H1 (cell line): ENCODE measurements around the gene GPR155. TPM values are rescaled to one million over a fixed set of nuclear protein-coding genes. Genes with fewer than 3 reads are reported as not detected.

Source experiments
- CTCF ChIA-PET: fragments of 300-600 bp; sonication (Branson Sonifier 250); formaldehyde crosslinking; loops from one replicate; lab custom pipeline; 2021; ENCODE audit not compliant: partially characterized antibody; lab: Charles Lee
- POLR2A ChIA-PET: fragments of 300-600 bp; sonication (Branson Sonifier 250); formaldehyde crosslinking; loops from one replicate; lab custom pipeline; 2021; ENCODE audit warnings: inconsistent platforms; ENCODE audit not compliant: partially characterized antibody; lab: Charles Lee
- DNase-seq, 2 experiments: peaks; one replicate each; pipeline versions ENCODE4 v3.0.0 to v3.0.0-alpha.2; 2010 to 2022; ENCODE audit warnings: low spot score in 2 of 2, low read depth in 1 of 2, mixed read lengths in 1 of 2
- FAIRE-seq: peaks from 2 replicates; lab custom pipeline; 2011; peaks lifted over from hg19 to GRCh38; lab: Jason Lieb, UNC
- H2AFZ ChIP-seq: 2 replicates; pipeline ENCODE4 v1.8.1; 2012; ENCODE audit warnings: low read length, inconsistent platforms
- H2AK5ac ChIP-seq: 2 replicates; pipeline ENCODE4 v1.6.1; 2013; ENCODE audit warnings: low read depth, low read length
- H2BK120ac ChIP-seq: replicated peaks from 2 replicates; pipeline ENCODE3; 2013; ENCODE audit warnings: low read depth, low read length, inconsistent platforms
- H2BK12ac ChIP-seq: 2 replicates; pipeline ENCODE4 v1.6.1; 2013; ENCODE audit warnings: low read depth, low read length
- H2BK15ac ChIP-seq: 2 replicates; pipeline ENCODE4 v1.6.1; 2013; ENCODE audit warnings: low read length
- H2BK20ac ChIP-seq: 2 replicates; pipeline ENCODE4 v1.6.1; 2013; ENCODE audit warnings: low read length
- H2BK5ac ChIP-seq: 2 replicates; pipeline ENCODE4 v1.6.1; 2013; ENCODE audit warnings: low read depth, low read length
- H3K14ac ChIP-seq: 2 replicates; pipeline ENCODE4 v1.6.1; 2013; ENCODE audit warnings: inconsistent platforms; ENCODE audit not compliant: insufficient read length
- H3K18ac ChIP-seq: 2 replicates; pipeline ENCODE4 v1.6.1; 2013; ENCODE audit warnings: low read length; ENCODE audit errors: extremely low read depth
- H3K23ac ChIP-seq: 2 replicates; pipeline ENCODE4 v1.6.1; 2013; ENCODE audit warnings: inconsistent platforms; ENCODE audit not compliant: insufficient read length
- H3K23me2 ChIP-seq: 2 replicates; pipeline ENCODE4 v1.6.1; 2013; ENCODE audit warnings: low read depth, low read length
- H3K27ac ChIP-seq: 2 replicates; pipeline ENCODE4 v1.6.1; 2011; ENCODE audit warnings: low read depth, low read length, inconsistent platforms
- H3K27me3 ChIP-seq, 4 experiments: replicated peaks in 1 of 4; 1 replicate in 1 of 4; 2 replicates in 3 of 4; pipeline versions ENCODE4 v1.6.1 to v1.8.1; 2011 to 2013; ENCODE audit warnings: low read length in 3 of 4, mild to moderate bottlenecking in 3 of 4, inconsistent platforms in 2 of 4, mixed read lengths in 2 of 4, moderate library complexity in 1 of 4; ENCODE audit not compliant: control insufficient read depth in 3 of 4, insufficient read depth in 3 of 4; ENCODE audit errors: extremely low read depth in 1 of 4
- H3K36me3 ChIP-seq, 4 experiments: 2 replicates each; pipeline versions ENCODE4 v1.6.1 to v1.8.1; 2011 to 2013; ENCODE audit warnings: mild to moderate bottlenecking in 4 of 4, low read length in 3 of 4, moderate library complexity in 2 of 4, control low read depth in 1 of 4, inconsistent platforms in 1 of 4; ENCODE audit not compliant: insufficient read depth in 4 of 4, control insufficient read depth in 2 of 4
- H3K4ac ChIP-seq: replicated peaks from 2 replicates; pipeline ENCODE3; 2013; ENCODE audit warnings: low read length, low read depth, mixed read lengths, inconsistent platforms; ENCODE audit not compliant: insufficient read length
- H3K4me1 ChIP-seq, 4 experiments: replicated peaks in 1 of 4; 1 replicate in 1 of 4; 2 replicates in 3 of 4; pipeline versions ENCODE4 v1.6.1 to v1.8.1; 2011 to 2013; ENCODE audit warnings: low read length in 3 of 4, inconsistent platforms in 2 of 4, mixed read lengths in 1 of 4; ENCODE audit not compliant: insufficient read depth in 4 of 4, control insufficient read depth in 3 of 4
- H3K4me2 ChIP-seq, 2 experiments: 2 replicates each; pipeline versions ENCODE4 v1.6.1 to v1.8.1; 2011 to 2013; ENCODE audit warnings: low read depth in 2 of 2, low read length in 2 of 2, control low read depth in 1 of 2, inconsistent platforms in 1 of 2, mild to moderate bottlenecking in 1 of 2; ENCODE audit not compliant: insufficient read depth in 1 of 2
- H3K4me3 ChIP-seq, 4 experiments: fragments of 200-600, 300-600 bp in 1 of 4; sonication (generic), shearing (Covaris generic), sonication (Bioruptor Twin) in 1 of 4; 2 replicates each; pipeline versions ENCODE4 v1.5.1 to v1.8.1; 2011 to 2016; ENCODE audit warnings: low read length in 4 of 4, low read depth in 3 of 4, control low read depth in 2 of 4, inconsistent platforms in 2 of 4, mild to moderate bottlenecking in 2 of 4, mixed read lengths in 1 of 4, moderate library complexity in 1 of 4; ENCODE audit not compliant: insufficient read depth in 2 of 4; ENCODE audit errors: extremely low read depth in 1 of 4
- H3K56ac ChIP-seq: replicated peaks from 2 replicates; pipeline ENCODE3; 2013; ENCODE audit warnings: low read depth, mild to moderate bottlenecking, mixed read lengths, low read length, inconsistent platforms; ENCODE audit not compliant: insufficient read length
- H3K79me1 ChIP-seq: 2 replicates; pipeline ENCODE4 v1.6.1; 2013; ENCODE audit warnings: low read depth, low read length, control low read depth
- H3K79me2 ChIP-seq, 2 experiments: 2 replicates each; pipeline versions ENCODE4 v1.6.1 to v1.8.1; 2012 to 2013; ENCODE audit warnings: low read length in 2 of 2, mild to moderate bottlenecking in 2 of 2, inconsistent platforms in 1 of 2; ENCODE audit not compliant: insufficient read depth in 2 of 2, control insufficient read depth in 1 of 2
- H3K9ac ChIP-seq, 4 experiments: replicated peaks in 1 of 4; 1 replicate in 1 of 4; 2 replicates in 3 of 4; pipeline versions ENCODE4 v1.6.1 to v1.8.1; 2011 to 2013; ENCODE audit warnings: low read depth in 3 of 4, low read length in 3 of 4, control low read depth in 2 of 4, mild to moderate bottlenecking in 2 of 4, moderate library complexity in 2 of 4, inconsistent platforms in 1 of 4; ENCODE audit errors: extremely low read depth in 1 of 4
- H3K9me3 ChIP-seq, 2 experiments: 2 replicates each; pipeline versions ENCODE4 v1.6.1 to v1.8.1; 2012 to 2013; ENCODE audit warnings: mild to moderate bottlenecking in 2 of 2, moderate library complexity in 2 of 2, control low read depth in 1 of 2, inconsistent platforms in 1 of 2, low read depth in 1 of 2, low read length in 1 of 2, mixed read lengths in 1 of 2; ENCODE audit not compliant: insufficient read depth in 2 of 2
- H4K20me1 ChIP-seq, 2 experiments: replicated peaks in 1 of 2; 2 replicates each; pipeline versions ENCODE3 to v1.8.1; 2011 to 2013; ENCODE audit warnings: inconsistent platforms in 2 of 2, low read length in 2 of 2, mild to moderate bottlenecking in 1 of 2; ENCODE audit not compliant: insufficient read depth in 2 of 2, control insufficient read depth in 1 of 2
- H4K5ac ChIP-seq: 2 replicates; pipeline ENCODE4 v1.6.1; 2013; ENCODE audit warnings: low read length, low read depth, mixed read lengths, inconsistent platforms; ENCODE audit not compliant: insufficient read length
- H4K8ac ChIP-seq: 2 replicates; pipeline ENCODE4 v1.8.0; 2013; ENCODE audit warnings: mild to moderate bottlenecking, moderate library complexity, low read length, inconsistent platforms; ENCODE audit not compliant: insufficient read depth; ENCODE audit errors: extremely low read depth
- H4K91ac ChIP-seq: replicated peaks from 2 replicates; pipeline ENCODE3; 2013; ENCODE audit warnings: low read length, mixed read lengths, inconsistent platforms; ENCODE audit not compliant: insufficient read length
- CBX8 ChIP-seq: fragments of 300-800, 300-1000 bp; sonication (generic); IDR thresholded peaks from 2 replicates; pipeline ENCODE4 v1.7.1; 2016; ENCODE audit warnings: low read depth, low read length, borderline replicate concordance
- CHD1 ChIP-seq: IDR thresholded peaks from 2 replicates; pipeline ENCODE4 v1.6.1; 2012; ENCODE audit warnings: low read depth, low read length, improper control_type of control experiment
- CHD2 ChIP-seq: IDR thresholded peaks from 2 replicates; pipeline ENCODE4 v1.6.1; 2012; ENCODE audit warnings: low read length, improper control_type of control experiment
- HDAC2 ChIP-seq, 2 experiments: fragments of 300-600 bp in 1 of 2; sonication (generic) in 1 of 2; IDR thresholded peaks; 2 replicates each; pipeline ENCODE4 v1.6.1; 2011 to 2012; ENCODE audit warnings: low read depth in 2 of 2, low read length in 2 of 2, mild to moderate bottlenecking in 2 of 2, moderate library complexity in 2 of 2, borderline replicate concordance in 1 of 2, inconsistent platforms in 1 of 2
- JUN ChIP-seq: IDR thresholded peaks from 2 replicates; pipeline ENCODE4 v1.6.1; 2011; ENCODE audit warnings: low read depth, mild to moderate bottlenecking, improper control_type of control experiment, low read length
- KDM1A ChIP-seq: fragments of 200-600, 300-600 bp; sonication (generic); IDR thresholded peaks from 2 replicates; pipeline ENCODE4 v1.7.1; 2016; ENCODE audit warnings: mild to moderate bottlenecking, low read length, borderline replicate concordance
- KDM4A ChIP-seq: IDR thresholded peaks from one replicate; pipeline ENCODE4 v1.7.1; 2012; ENCODE audit warnings: low read depth, mild to moderate bottlenecking, moderate library complexity, low read length, inconsistent platforms; ENCODE audit not compliant: severe bottlenecking
- POLR2A ChIP-seq, 2 experiments: IDR thresholded peaks; 1 replicate in 1 of 2; 2 replicates in 1 of 2; pipeline ENCODE4 v1.6.1; 2011; ENCODE audit warnings: low read depth in 2 of 2, low read length in 2 of 2, mild to moderate bottlenecking in 2 of 2; ENCODE audit errors: control extremely low read depth in 1 of 2
- SIN3A ChIP-seq, 2 experiments: IDR thresholded peaks in 1 of 2; conservative IDR thresholded peaks in 1 of 2; 2 replicates each; pipeline ENCODE4 v1.6.1; 2011 to 2012; ENCODE audit warnings: low read length in 2 of 2, improper control_type of control experiment in 1 of 2, low read depth in 1 of 2, mild to moderate bottlenecking in 1 of 2
- SIRT6 ChIP-seq: IDR thresholded peaks from one replicate; pipeline ENCODE4 v1.7.1; 2012; ENCODE audit warnings: low read length, inconsistent platforms
- TAF1 ChIP-seq: IDR thresholded peaks from 2 replicates; pipeline ENCODE4 v1.6.1; 2011; ENCODE audit warnings: mild to moderate bottlenecking, low read depth, low read length
- TBP ChIP-seq: IDR thresholded peaks from 2 replicates; pipeline ENCODE4 v1.6.1; 2011; ENCODE audit warnings: low read depth, low read length, improper control_type of control experiment
- YY1 ChIP-seq: IDR thresholded peaks from 2 replicates; pipeline ENCODE4 v1.6.1; 2011; ENCODE audit warnings: low read depth, mild to moderate bottlenecking, low read length
- ZNF274 ChIP-seq: IDR thresholded peaks from 2 replicates; pipeline ENCODE4 v1.7.0; 2012; ENCODE audit warnings: low read length, borderline replicate concordance; ENCODE audit errors: extremely low read depth
- WGBS, 2 experiments: shearing (Covaris generic) in 1 of 2; methylation state at CpG; one replicate each; pipeline versions ENCODE4 v1.1.6 to v1.1.7; 2013 to 2015; ENCODE audit warnings: low lambda C conversion rate in 2 of 2, mixed read lengths in 2 of 2, inconsistent platforms in 1 of 2, low coverage in 1 of 2, missing lambda C conversion rate in 1 of 2; ENCODE audit not compliant: insufficient replicate concordance in 2 of 2, insufficient coverage in 1 of 2, insufficient read length in 1 of 2; ENCODE audit errors: extremely low coverage in 1 of 2, missing lambda C conversion rate in 1 of 2; 5-methylcytosine and 5-hydroxymethylcytosine counted together
- polyA plus RNA-seq, 7 experiments: library from polyadenylated mRNA; depleted of rRNA in 3 of 7; stranded (reverse) in 5 of 7; unstranded in 2 of 7; fragments of >200 nt in 5 of 7; fragments of 200-250 nt in 2 of 7; gene quantifications; 1 replicate in 5 of 7; 2 replicates in 1 of 7; 4 replicates in 1 of 7; pipeline versions ENCODE4 v1.2.1 to v1.2.3, GENCODE V29; 2011 to 2013; ENCODE audit warnings: missing spikeins in 2 of 7, mixed read lengths in 2 of 7
- total RNA-seq: library from RNA; stranded (reverse); fragmentation: NEBNext Ultra II Directional; extraction: Animal tissue kit (Norgen Biotek cat#: 25700); gene quantifications from 2 replicates; pipeline ENCODE4 v1.2.1, GENCODE V29; 2021
- TF ChIP-seq, protein P1 (sequence below): IDR thresholded peaks from 2 replicates; pipeline ENCODE4 v1.6.1; 2012; ENCODE audit warnings: inconsistent platforms

The GPR155 gene
- total and polyA plus RNA-seq, 2 of the 8 experiments (the other 6 are each of a cell fraction or from before 2014, with no cell fraction given), result 0.26 to 2.1 TPM

DNA sequence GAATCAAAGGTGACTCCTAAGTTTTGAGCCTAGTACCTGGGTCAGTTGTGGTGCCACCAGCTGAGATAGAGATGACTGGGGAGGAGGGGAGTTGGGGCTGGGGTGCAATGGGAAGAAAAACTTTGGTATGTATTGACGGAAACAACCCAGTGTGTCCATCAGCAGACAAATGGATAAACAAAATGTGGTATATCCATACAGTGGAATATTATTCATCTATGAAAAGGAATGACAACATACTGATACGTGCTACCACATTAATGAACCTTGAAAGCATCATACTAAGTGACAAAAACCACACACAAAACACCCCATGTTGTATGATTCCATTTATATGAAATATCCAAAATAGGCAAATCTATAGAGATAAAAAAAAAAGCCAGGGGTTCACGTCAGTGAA is 41.1 kb upstream of the GPR155 start:
- no peaks in the 10 kb centered on the region for H3K79me2 ChIP-seq
- DNase-seq, result no peak
- H3K23ac ChIP-seq, result no peak overlapping the region
- H3K9me3 ChIP-seq, result peaks cover 6 to 7% of the 10 kb centered on the region in 2 experiments; a peak in 2 of 4 replicates
- no peak overlapping the region for H2BK12ac ChIP-seq
- no peaks in the 10 kb centered on the region for H3K79me1 ChIP-seq
- no peak overlapping the region for H4K91ac ChIP-seq
- H3K4me1 ChIP-seq, result no peaks in the 10 kb centered on the region
- no peak overlapping the region for H2AFZ ChIP-seq
- no peak overlapping the region for H2BK15ac ChIP-seq
- H3K27me3 ChIP-seq, result no peaks in the 10 kb centered on the region
- WGBS, 2 experiments, result 81% methylated on average over 3 of the region's 3 CpGs; no CpG with 5 or more reads in 1 of the 2 experiments
- no peak overlapping the region for H3K9ac ChIP-seq
- H4K5ac ChIP-seq, result no peak overlapping the region
- ChIA-PET CTCF (interaction anchor here (0.6 to 1.2 kb wide), 2 partner anchors 17 to 23 kb away, joined by 3 to 4 read pairs; no protein-coding TSS in a partner anchor), POLR2A (no interaction called here)
- H3K27ac ChIP-seq, result no peak overlapping the region
- no peak overlapping the region for H2AK5ac ChIP-seq
- no peak for FAIRE-seq
- H4K20me1 ChIP-seq, result no peaks in the 10 kb centered on the region
- no peak overlapping the region for H4K8ac ChIP-seq
- H3K36me3 ChIP-seq, result no peaks in the 10 kb centered on the region
- no peak overlapping the region for H3K56ac ChIP-seq
- no peak overlapping the region for H3K4ac ChIP-seq
- H2BK5ac ChIP-seq, result no peak overlapping the region
- no peak overlapping the region for H3K4me2 ChIP-seq
- H2BK120ac ChIP-seq, result no peak overlapping the region
- H2BK20ac ChIP-seq, result no peak overlapping the region
- no peak overlapping the region for H3K18ac ChIP-seq
- H3K4me3 ChIP-seq, result no peak overlapping the region
- no peak overlapping the region for H3K14ac ChIP-seq
- H3K23me2 ChIP-seq, result no peaks in the 10 kb centered on the region
- TF ChIP-seq CHD2, result no peak
- no peak for TF ChIP-seq KDM1A
- TF ChIP-seq SIN3A (conservative IDR thresholded peaks at IDR 0.05 in 1 of 2, IDR thresholded peaks at IDR 0.05 in 1 of 2; ENCODE audit: low read depth in 1 of 2, low read length in 2 of 2), result no peak
- TF ChIP-seq, protein P1, sequence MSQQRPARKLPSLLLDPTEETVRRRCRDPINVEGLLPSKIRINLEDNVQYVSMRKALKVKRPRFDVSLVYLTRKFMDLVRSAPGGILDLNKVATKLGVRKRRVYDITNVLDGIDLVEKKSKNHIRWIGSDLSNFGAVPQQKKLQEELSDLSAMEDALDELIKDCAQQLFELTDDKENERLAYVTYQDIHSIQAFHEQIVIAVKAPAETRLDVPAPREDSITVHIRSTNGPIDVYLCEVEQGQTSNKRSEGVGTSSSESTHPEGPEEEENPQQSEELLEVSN, result no peak
- TF ChIP-seq SIRT6, result no peak
- TF ChIP-seq ZNF274, result no peak
- no peak for TF ChIP-seq CBX8
- no peak for TF ChIP-seq JUN
- TF ChIP-seq YY1, result no peak
- TF ChIP-seq HDAC2 (IDR thresholded peaks at IDR 0.05; ENCODE audit: borderline replicate concordance in 1 of 2, low read depth in 2 of 2, low read length in 2 of 2), result no peak
- TF ChIP-seq TBP, result no peak
- TF ChIP-seq KDM4A, result no peak
- no peak for TF ChIP-seq TAF1
- no peak for TF ChIP-seq POLR2A (IDR thresholded peaks at IDR 0.05; ENCODE audit: control extremely low read depth in 1 of 2, low read depth in 2 of 2, low read length in 2 of 2)
- no peak for TF ChIP-seq CHD1
